CD14-positive monocyte (primary cell): ENCODE results near the gene TFEB. TPM values are rescaled to one million over a fixed set of nuclear protein-coding genes. Genes with fewer than 3 reads are reported as not detected.

Source experiments
- DNase-seq, 3 donors: peaks; one replicate each; pipeline ENCODE4 v3.0.0-alpha.2; 2011 to 2022
- H2AFZ ChIP-seq: 2 replicates; pipeline ENCODE4 v1.6.0; 2012; ENCODE audit warnings: mild to moderate bottlenecking, low read depth, low read length, inconsistent platforms; ENCODE audit not compliant: insufficient read depth, poor library complexity, severe bottlenecking
- H3K27ac ChIP-seq, 2 donors: 1 replicate in 1 of 2; 2 replicates in 1 of 2; pipeline ENCODE4 v1.5.1; 2012 to 2013; ENCODE audit warnings: low read length in 2 of 2, control low read depth in 1 of 2, inconsistent platforms in 1 of 2, low read depth in 1 of 2, mild to moderate bottlenecking in 1 of 2
- H3K27me3 ChIP-seq, 2 donors: one replicate each; pipeline versions ENCODE4 v1.6.0 to v1.6.1; 2011 to 2013; ENCODE audit warnings: low read length in 2 of 2; ENCODE audit not compliant: control insufficient read depth in 2 of 2, insufficient read depth in 2 of 2
- H3K36me3 ChIP-seq, 2 donors: replicated peaks in 1 of 2; 1 replicate in 1 of 2; 2 replicates in 1 of 2; pipeline versions ENCODE4 v1.5.1 to v1.6.1; 2012 to 2013; ENCODE audit warnings: low read length in 2 of 2, control low read depth in 1 of 2, inconsistent platforms in 1 of 2, mild to moderate bottlenecking in 1 of 2; ENCODE audit not compliant: insufficient read depth in 2 of 2, control insufficient read depth in 1 of 2
- H3K4me1 ChIP-seq, 2 donors: 1 replicate in 1 of 2; 2 replicates in 1 of 2; pipeline versions ENCODE4 v1.5.1 to v1.6.1; 2012 to 2013; ENCODE audit warnings: low read length in 2 of 2, control low read depth in 1 of 2, inconsistent platforms in 1 of 2, mild to moderate bottlenecking in 1 of 2, moderate library complexity in 1 of 2; ENCODE audit not compliant: insufficient read depth in 2 of 2, control insufficient read depth in 1 of 2
- H3K4me2 ChIP-seq: replicated peaks from 2 replicates; pipeline ENCODE3; 2012; ENCODE audit warnings: low read length, moderate library complexity, mild to moderate bottlenecking; ENCODE audit not compliant: poor library complexity, severe bottlenecking; ENCODE audit errors: extremely low read depth
- H3K4me3 ChIP-seq, 3 experiments: fragments of 200-600 bp in 1 of 3; sonication (generic) in 1 of 3; replicated peaks in 1 of 3; 1 replicate in 2 of 3; 2 replicates in 1 of 3; pipeline ENCODE4 v1.5.1; 2011 to 2013; ENCODE audit warnings: low read length in 3 of 3, mild to moderate bottlenecking in 3 of 3, control low read depth in 2 of 3, low read depth in 2 of 3, inconsistent platforms in 1 of 3, moderate library complexity in 1 of 3
- H3K79me2 ChIP-seq: 2 replicates; pipeline ENCODE4 v1.6.0; 2012; ENCODE audit warnings: mild to moderate bottlenecking, control low read depth, inconsistent platforms, low read length, moderate library complexity; ENCODE audit not compliant: insufficient read depth
- H3K9ac ChIP-seq: 2 replicates; pipeline ENCODE4 v1.6.0; 2017; ENCODE audit warnings: low read length, mild to moderate bottlenecking; ENCODE audit not compliant: insufficient read depth, poor library complexity, severe bottlenecking
- H3K9me3 ChIP-seq, 2 donors: replicated peaks in 1 of 2; 1 replicate in 1 of 2; 2 replicates in 1 of 2; pipeline versions ENCODE4 v1.5.1 to v1.6.1; 2012 to 2013; ENCODE audit warnings: low read length in 2 of 2, control low read depth in 1 of 2; ENCODE audit not compliant: control insufficient read depth in 1 of 2, insufficient read depth in 1 of 2
- H4K20me1 ChIP-seq: 2 replicates; pipeline ENCODE4 v1.6.0; 2012; ENCODE audit warnings: mild to moderate bottlenecking, low read length, control low read depth, moderate library complexity; ENCODE audit not compliant: insufficient read depth
- H3K27ac Mint-ChIP-seq, 7 donors: one replicate each; pipeline ENCODE4 v1.8.0; 2020; ENCODE audit warnings: mild to moderate bottlenecking in 7 of 7, mixed read lengths in 7 of 7, moderate library complexity in 6 of 7, inconsistent platforms in 2 of 7
- H3K27me3 Mint-ChIP-seq, 3 donors: one replicate each; pipeline ENCODE4 v1.8.0; 2021 to 2022; ENCODE audit warnings: low read depth in 3 of 3, mild to moderate bottlenecking in 3 of 3, mixed read lengths in 3 of 3, moderate library complexity in 3 of 3, inconsistent platforms in 1 of 3
- H3K36me3 Mint-ChIP-seq, 2 donors: one replicate each; pipeline ENCODE4 v1.8.0; 2020; ENCODE audit warnings: mixed read lengths in 2 of 2, inconsistent platforms in 1 of 2, mild to moderate bottlenecking in 1 of 2
- H3K4me1 Mint-ChIP-seq: one replicate; pipeline ENCODE4 v1.8.0; 2020; ENCODE audit warnings: mild to moderate bottlenecking, mixed read lengths
- H3K4me3 Mint-ChIP-seq, 2 donors: one replicate each; pipeline ENCODE4 v1.8.0; 2020; ENCODE audit warnings: mild to moderate bottlenecking in 2 of 2, mixed read lengths in 2 of 2, moderate library complexity in 1 of 2
- H3K9me3 Mint-ChIP-seq, 7 donors: one replicate each; pipeline ENCODE4 v1.8.0; 2020 to 2022; ENCODE audit warnings: mixed read lengths in 7 of 7, mild to moderate bottlenecking in 6 of 7, moderate library complexity in 6 of 7, inconsistent platforms in 2 of 7
- CTCF ChIP-seq: fragments of 200-600 bp; IDR thresholded peaks from one replicate; pipeline ENCODE4 v1.8.0; 2022; ENCODE audit warnings: antibody characterized with exemption, mild to moderate bottlenecking
- WGBS: methylation state at CpG from one replicate; pipeline ENCODE4 v1.1.5; 2013; ENCODE audit warnings: missing lambda C conversion rate; ENCODE audit not compliant: insufficient coverage; 5-methylcytosine and 5-hydroxymethylcytosine counted together
- intact Hi-C, 2 donors: fragments of 100-400 bp; cut with micrococcal nuclease; formaldehyde crosslinking; loops; one replicate each; pipeline versions ENCODE4 v1.15.0 to v1.15.1; 2023
- polyA plus RNA-seq, 3 donors: library from polyadenylated mRNA; depleted of rRNA in 1 of 3; unstranded in 2 of 3; stranded (reverse) in 1 of 3; fragments of 300-500 nt in 2 of 3; fragments of >200 nt in 1 of 3; fragmentation: Illumina TruSeq in 2 of 3; gene quantifications; 1 replicate in 2 of 3; 2 replicates in 1 of 3; pipeline ENCODE4 v1.2.3, GENCODE V29; 2012 to 2021

TFEB gene
- polyA plus RNA-seq, 3 donors = 42.6 to 60.0 (median 55.0) TPM

- DNase-seq = no peak
- H3K27ac ChIP-seq = peak overlapping the region in 1 of 2 donors; percentile 57
- intact Hi-C loops = loop anchor here (5.0 to 10.0 kb wide), 3 partner anchors 72 to 175 kb away; no protein-coding TSS in a partner anchor
Observed at GRCh38 chr6:41779336-41779735, 43.9 kb upstream of the TFEB start.

GRCh38 chr6:41778895-41779294 lies 43.5 kb upstream of the TFEB start:
- H3K9me3 Mint-ChIP-seq = no peaks in the 10 kb centered on the region
- peaks cover 7% of the 10 kb centered on the region for H3K79me2 ChIP-seq
- peaks cover 20 to 27% of the 10 kb centered on the region in 2 donors for H3K36me3 Mint-ChIP-seq
- no peak overlapping the region for H3K9ac ChIP-seq
- peak overlapping the region in 5 of 7 donors; percentile 51 to 91 (median 87) for H3K27ac Mint-ChIP-seq
- peaks cover 3 to 13% (median 4%) of the 10 kb centered on the region in 3 donors for H3K27me3 Mint-ChIP-seq
- DNase-seq = no peak
- no peaks in the 10 kb centered on the region for H4K20me1 ChIP-seq
- peaks cover 13 to 18% of the 10 kb centered on the region in 2 donors for H3K36me3 ChIP-seq
- peak overlapping the region; percentile 56 for H2AFZ ChIP-seq
- peaks cover 46 to 63% of the 10 kb centered on the region in 2 donors for H3K4me1 ChIP-seq
- no peaks in the 10 kb centered on the region for H3K9me3 ChIP-seq
- no CpG with 5 or more reads among the region's 6 CpGs for WGBS
- TF ChIP-seq CTCF = no peak
- H3K4me3 Mint-ChIP-seq = peak overlapping the region; percentile 84 to 92
- intact Hi-C loops = loop anchor here (5.0 to 10.0 kb wide), 3 partner anchors 72 to 174 kb away; no protein-coding TSS in a partner anchor
- H3K27ac ChIP-seq = peak overlapping the region in 1 of 2 donors; percentile 57
- peak overlapping the region; percentile 93 for H3K4me2 ChIP-seq
- H3K4me1 Mint-ChIP-seq = peaks cover 48% of the 10 kb centered on the region
- peak overlapping the region in 1 of 3 experiments; percentile 84 for H3K4me3 ChIP-seq
- H3K27me3 ChIP-seq = peaks cover 0 to 3% of the 10 kb centered on the region in 2 donors

More at GRCh38 chr6:41779336-41779735, 43.9 kb upstream of the TFEB start:
- peaks cover 50 to 68% of the 10 kb centered on the region in 2 donors for H3K4me1 ChIP-seq
- Mint-ChIP-seq H3K36me3 (peaks cover 16 to 23% of the 10 kb centered on the region in 2 donors), H3K4me3 (peak overlapping the region; percentile 84 to 92), H3K27me3 (peaks cover 3 to 13% (median 6%) of the 10 kb centered on the region in 3 donors), H3K4me1 (peaks cover 53% of the 10 kb centered on the region), H3K9me3 (no peaks in the 10 kb centered on the region), H3K27ac (peak overlapping the region in 6 of 7 donors; percentile 51 to 91 (median 83))
- H4K20me1 ChIP-seq = no peaks in the 10 kb centered on the region
- H3K9ac ChIP-seq = peak overlapping the region; percentile 46
- H2AFZ ChIP-seq = peak overlapping the region; percentile 56
- peak overlapping the region; percentile 23 to 84 (median 52) for H3K4me3 ChIP-seq
- H3K27me3 ChIP-seq = peaks cover 0 to 3% of the 10 kb centered on the region in 2 donors
- TF ChIP-seq CTCF = no peak
- H3K4me2 ChIP-seq = peak overlapping the region; percentile 93
- peaks cover 7% of the 10 kb centered on the region for H3K79me2 ChIP-seq
- no peaks in the 10 kb centered on the region for H3K9me3 ChIP-seq
- 4% methylated on average over 16 of the region's 16 CpGs for WGBS
- peaks cover 10 to 14% of the 10 kb centered on the region in 2 donors for H3K36me3 ChIP-seq
